GM23338 (cell line): ENCODE measurements around the gene ST3GAL4. TPM values are rescaled to one million over a fixed set of nuclear protein-coding genes. Genes with fewer than 3 reads are reported as not detected.
"Not testable (repeated sequence)": the region's sequence is repeated elsewhere in the genome, so short reads cannot be mapped to it uniquely, and the experiment has no call there.

Experiments used
- ATAC-seq: fragments of 200-7000 bp; cut with Tn5 transposase; 3 replicates; pipeline ENCODE4 v1.9.1; 2020
- DNase-seq: peaks from one replicate; pipeline ENCODE4 v3.0.0-alpha.2; 2015; ENCODE audit warnings: low spot score
- H2AFZ ChIP-seq: fragments of 200-600 bp; sonication (generic); 2 replicates; pipeline ENCODE4 v1.8.0; 2016; ENCODE audit warnings: antibody characterized with exemption, mild to moderate bottlenecking, moderate library complexity
- H3F3A ChIP-seq: fragments of 200-600 bp; sonication (generic); replicated peaks from 2 replicates; pipeline ENCODE4 v1.8.0; 2017; ENCODE audit warnings: antibody characterized with exemption, mixed run types, low read depth
- H3K27ac ChIP-seq: fragments of 200-600 bp; sonication (generic); 2 replicates; pipeline ENCODE4 v1.6.1; 2016; ENCODE audit warnings: low read depth
- H3K27me3 ChIP-seq: fragments of 200-600 bp; sonication (generic); 2 replicates; pipeline ENCODE4 v1.8.0; 2016; ENCODE audit warnings: mild to moderate bottlenecking, mixed run types, moderate library complexity; ENCODE audit not compliant: insufficient read depth
- H3K36me3 ChIP-seq: fragments of 200-600 bp; sonication (generic); 2 replicates; pipeline ENCODE4 v1.8.0; 2016; ENCODE audit warnings: mild to moderate bottlenecking; ENCODE audit not compliant: insufficient read depth
- H3K4me1 ChIP-seq: fragments of 200-600 bp; sonication (generic); 2 replicates; pipeline ENCODE4 v1.8.0; 2016; ENCODE audit warnings: mild to moderate bottlenecking, moderate library complexity; ENCODE audit not compliant: insufficient read depth
- H3K4me2 ChIP-seq: fragments of 200-600 bp; sonication (generic); 2 replicates; pipeline ENCODE4 v1.7.1; 2017; ENCODE audit warnings: mixed run types
- H3K4me3 ChIP-seq: fragments of 200-600 bp; sonication (generic); 2 replicates; pipeline ENCODE4 v1.6.1; 2016; ENCODE audit warnings: mixed run types
- H3K79me2 ChIP-seq: fragments of 200-600 bp; sonication (generic); replicated peaks from 2 replicates; pipeline ENCODE4 v1.8.0; 2017; ENCODE audit warnings: mild to moderate bottlenecking; ENCODE audit not compliant: insufficient read depth
- H3K9me2 ChIP-seq: fragments of 200-600 bp; sonication (generic); 2 replicates; pipeline ENCODE4 v1.8.0; 2017; ENCODE audit not compliant: insufficient read depth
- H4K20me1 ChIP-seq: fragments of 200-600 bp; sonication (generic); replicated peaks from 2 replicates; pipeline ENCODE4 v1.8.0; 2017; ENCODE audit warnings: mild to moderate bottlenecking; ENCODE audit not compliant: insufficient read depth
- H3K27ac Mint-ChIP-seq: 2 replicates; pipeline ENCODE4 v1.8.0; 2020; ENCODE audit warnings: inconsistent platforms, mild to moderate bottlenecking, moderate library complexity, mixed read lengths
- H3K27me3 Mint-ChIP-seq: 3 replicates; pipeline ENCODE4 v1.8.0; 2022; ENCODE audit warnings: low read depth, mild to moderate bottlenecking, moderate library complexity, mixed read lengths, inconsistent platforms; ENCODE audit not compliant: insufficient read depth, poor library complexity
- H3K36me3 Mint-ChIP-seq: 3 replicates; pipeline ENCODE4 v1.8.0; 2021; ENCODE audit warnings: low read depth, mild to moderate bottlenecking, inconsistent platforms, moderate library complexity, mixed read lengths
- H3K4me1 Mint-ChIP-seq: 3 replicates; pipeline ENCODE4 v1.8.0; 2020; ENCODE audit warnings: mild to moderate bottlenecking, inconsistent platforms, mixed read lengths
- H3K4me3 Mint-ChIP-seq: 3 replicates; pipeline ENCODE4 v1.8.0; 2021; ENCODE audit warnings: moderate library complexity, mild to moderate bottlenecking, inconsistent platforms, mixed read lengths
- H3K9me3 Mint-ChIP-seq: 3 replicates; pipeline ENCODE4 v1.8.0; 2020; ENCODE audit warnings: moderate library complexity, mild to moderate bottlenecking, inconsistent platforms, mixed read lengths
- CREB1 ChIP-seq: fragments of 250-450 bp; sonication (Bioruptor Pico); IDR thresholded peaks from 2 replicates; pipeline ENCODE4 v1.5.0; 2020; ENCODE audit warnings: low read depth, mild to moderate bottlenecking, moderate library complexity
- EZH2phosphoT487 ChIP-seq: fragments of 200-600 bp; sonication (generic); IDR thresholded peaks from one replicate; pipeline ENCODE4 v1.8.1; 2018; ENCODE audit warnings: antibody characterized with exemption; ENCODE audit not compliant: unreplicated experiment
- NANOG ChIP-seq: IDR thresholded peaks from 2 replicates; pipeline ENCODE4 v1.6.1; 2016; ENCODE audit warnings: antibody characterized with exemption, borderline replicate concordance
- POLR2AphosphoS5 ChIP-seq: IDR thresholded peaks from 2 replicates; pipeline ENCODE4 v1.6.1; 2016; ENCODE audit warnings: antibody characterized with exemption, low read depth
- STAT1 ChIP-seq: IDR thresholded peaks from one replicate; pipeline ENCODE4 v1.6.1; 2016; ENCODE audit warnings: antibody characterized with exemption; ENCODE audit not compliant: unreplicated experiment
- ZNF331 ChIP-seq: fragments of 250-450 bp; sonication (Bioruptor Pico); IDR thresholded peaks from 2 replicates; pipeline ENCODE4 v1.5.0; 2020; ENCODE audit warnings: low read depth, mild to moderate bottlenecking, moderate library complexity
- polyA plus RNA-seq: library from polyadenylated mRNA; unstranded; fragments of >200 nt; fragmentation: Nextera tagmentation; extraction: Ambion mirVana; gene quantifications from 2 replicates; pipeline ENCODE4 v1.2.1, GENCODE V29; 2016
- total RNA-seq: library from RNA; depleted of rRNA; stranded (reverse); fragments of >200 nt; shearing (Covaris generic); gene quantifications from 2 replicates; pipeline ENCODE4 v1.2.3, GENCODE V29; 2014
- TF ChIP-seq, protein P1 (sequence below): fragments of 250-450 bp; sonication (Bioruptor Pico); IDR thresholded peaks from 2 replicates; pipeline ENCODE4 v1.5.0; 2020; ENCODE audit warnings: mild to moderate bottlenecking, moderate library complexity
- TF ChIP-seq, protein P2 (sequence below), 2 experiments: fragments of 200-600 bp in 1 of 2; sonication (generic) in 1 of 2; conservative IDR thresholded peaks; 2 replicates each; pipeline versions ENCODE4 v1.5.1 to v1.6.1; 2016 to 2017; ENCODE audit warnings: antibody characterized with exemption in 2 of 2, low read depth in 2 of 2, mild to moderate bottlenecking in 2 of 2, moderate library complexity in 1 of 2

The ST3GAL4 gene
- total and polyA plus RNA-seq, 2 experiments from 2014 or later, result 10.1 to 28.0 TPM

DNA sequence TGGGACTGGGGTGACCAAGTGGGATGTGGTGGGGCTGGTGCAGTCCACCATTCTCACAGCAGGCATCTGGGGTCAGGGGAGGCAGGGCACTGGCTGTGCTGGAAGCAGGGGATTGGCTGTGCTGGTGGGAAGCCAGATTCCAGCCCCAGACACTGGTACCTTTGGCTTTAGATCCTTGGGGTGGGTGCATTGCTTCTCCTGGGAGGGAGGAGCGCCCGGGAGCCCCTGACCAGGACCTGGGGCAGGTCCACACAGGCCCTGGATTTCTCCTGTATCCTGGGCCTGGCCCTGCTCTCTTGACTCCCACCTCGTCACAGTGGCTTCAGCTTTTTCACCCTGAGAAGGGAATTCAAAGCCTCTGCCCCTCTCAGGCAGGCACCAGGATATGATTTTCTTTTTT is 38.5 kb downstream of the ST3GAL4 start:
- Histone ChIP-seq H4K20me1 (0 out of 2 replicates have a peak, but pooled peaks cover 5% of the 10 kb centered on the region), H3K4me1 (peaks cover 6% of the 10 kb centered on the region; the same call in 1 of the 2 replicates), H3K9me2 (no peaks in the 10 kb centered on the region), H3K4me2 (no peak overlapping the region), H3K79me2 (peaks cover 27% of the 10 kb centered on the region), H3K27ac (no peak overlapping the region), H3K36me3 (no peaks in the 10 kb centered on the region), H3K4me3 (no peak overlapping the region), H2AFZ (no peak overlapping the region), H3F3A (no peaks in the 10 kb centered on the region), H3K27me3 (no peaks in the 10 kb centered on the region)
- Mint-ChIP-seq H3K36me3 (no peaks in the 10 kb centered on the region), H3K27ac (no peak overlapping the region), H3K9me3 (no peaks in the 10 kb centered on the region; the same call in 2 of the 3 replicates), H3K4me1 (peaks cover 21% of the 10 kb centered on the region), H3K4me3 (no peak overlapping the region), H3K27me3 (peaks cover 7% of the 10 kb centered on the region)
- DNase-seq, result no peak
- no peak; the same call in 2 of the 3 replicates for ATAC-seq
- no peak for TF ChIP-seq EZH2phosphoT487
- TF ChIP-seq STAT1, result no peak
- no peak for TF ChIP-seq NANOG
- no peak for TF ChIP-seq POLR2AphosphoS5
- TF ChIP-seq, protein P1, sequence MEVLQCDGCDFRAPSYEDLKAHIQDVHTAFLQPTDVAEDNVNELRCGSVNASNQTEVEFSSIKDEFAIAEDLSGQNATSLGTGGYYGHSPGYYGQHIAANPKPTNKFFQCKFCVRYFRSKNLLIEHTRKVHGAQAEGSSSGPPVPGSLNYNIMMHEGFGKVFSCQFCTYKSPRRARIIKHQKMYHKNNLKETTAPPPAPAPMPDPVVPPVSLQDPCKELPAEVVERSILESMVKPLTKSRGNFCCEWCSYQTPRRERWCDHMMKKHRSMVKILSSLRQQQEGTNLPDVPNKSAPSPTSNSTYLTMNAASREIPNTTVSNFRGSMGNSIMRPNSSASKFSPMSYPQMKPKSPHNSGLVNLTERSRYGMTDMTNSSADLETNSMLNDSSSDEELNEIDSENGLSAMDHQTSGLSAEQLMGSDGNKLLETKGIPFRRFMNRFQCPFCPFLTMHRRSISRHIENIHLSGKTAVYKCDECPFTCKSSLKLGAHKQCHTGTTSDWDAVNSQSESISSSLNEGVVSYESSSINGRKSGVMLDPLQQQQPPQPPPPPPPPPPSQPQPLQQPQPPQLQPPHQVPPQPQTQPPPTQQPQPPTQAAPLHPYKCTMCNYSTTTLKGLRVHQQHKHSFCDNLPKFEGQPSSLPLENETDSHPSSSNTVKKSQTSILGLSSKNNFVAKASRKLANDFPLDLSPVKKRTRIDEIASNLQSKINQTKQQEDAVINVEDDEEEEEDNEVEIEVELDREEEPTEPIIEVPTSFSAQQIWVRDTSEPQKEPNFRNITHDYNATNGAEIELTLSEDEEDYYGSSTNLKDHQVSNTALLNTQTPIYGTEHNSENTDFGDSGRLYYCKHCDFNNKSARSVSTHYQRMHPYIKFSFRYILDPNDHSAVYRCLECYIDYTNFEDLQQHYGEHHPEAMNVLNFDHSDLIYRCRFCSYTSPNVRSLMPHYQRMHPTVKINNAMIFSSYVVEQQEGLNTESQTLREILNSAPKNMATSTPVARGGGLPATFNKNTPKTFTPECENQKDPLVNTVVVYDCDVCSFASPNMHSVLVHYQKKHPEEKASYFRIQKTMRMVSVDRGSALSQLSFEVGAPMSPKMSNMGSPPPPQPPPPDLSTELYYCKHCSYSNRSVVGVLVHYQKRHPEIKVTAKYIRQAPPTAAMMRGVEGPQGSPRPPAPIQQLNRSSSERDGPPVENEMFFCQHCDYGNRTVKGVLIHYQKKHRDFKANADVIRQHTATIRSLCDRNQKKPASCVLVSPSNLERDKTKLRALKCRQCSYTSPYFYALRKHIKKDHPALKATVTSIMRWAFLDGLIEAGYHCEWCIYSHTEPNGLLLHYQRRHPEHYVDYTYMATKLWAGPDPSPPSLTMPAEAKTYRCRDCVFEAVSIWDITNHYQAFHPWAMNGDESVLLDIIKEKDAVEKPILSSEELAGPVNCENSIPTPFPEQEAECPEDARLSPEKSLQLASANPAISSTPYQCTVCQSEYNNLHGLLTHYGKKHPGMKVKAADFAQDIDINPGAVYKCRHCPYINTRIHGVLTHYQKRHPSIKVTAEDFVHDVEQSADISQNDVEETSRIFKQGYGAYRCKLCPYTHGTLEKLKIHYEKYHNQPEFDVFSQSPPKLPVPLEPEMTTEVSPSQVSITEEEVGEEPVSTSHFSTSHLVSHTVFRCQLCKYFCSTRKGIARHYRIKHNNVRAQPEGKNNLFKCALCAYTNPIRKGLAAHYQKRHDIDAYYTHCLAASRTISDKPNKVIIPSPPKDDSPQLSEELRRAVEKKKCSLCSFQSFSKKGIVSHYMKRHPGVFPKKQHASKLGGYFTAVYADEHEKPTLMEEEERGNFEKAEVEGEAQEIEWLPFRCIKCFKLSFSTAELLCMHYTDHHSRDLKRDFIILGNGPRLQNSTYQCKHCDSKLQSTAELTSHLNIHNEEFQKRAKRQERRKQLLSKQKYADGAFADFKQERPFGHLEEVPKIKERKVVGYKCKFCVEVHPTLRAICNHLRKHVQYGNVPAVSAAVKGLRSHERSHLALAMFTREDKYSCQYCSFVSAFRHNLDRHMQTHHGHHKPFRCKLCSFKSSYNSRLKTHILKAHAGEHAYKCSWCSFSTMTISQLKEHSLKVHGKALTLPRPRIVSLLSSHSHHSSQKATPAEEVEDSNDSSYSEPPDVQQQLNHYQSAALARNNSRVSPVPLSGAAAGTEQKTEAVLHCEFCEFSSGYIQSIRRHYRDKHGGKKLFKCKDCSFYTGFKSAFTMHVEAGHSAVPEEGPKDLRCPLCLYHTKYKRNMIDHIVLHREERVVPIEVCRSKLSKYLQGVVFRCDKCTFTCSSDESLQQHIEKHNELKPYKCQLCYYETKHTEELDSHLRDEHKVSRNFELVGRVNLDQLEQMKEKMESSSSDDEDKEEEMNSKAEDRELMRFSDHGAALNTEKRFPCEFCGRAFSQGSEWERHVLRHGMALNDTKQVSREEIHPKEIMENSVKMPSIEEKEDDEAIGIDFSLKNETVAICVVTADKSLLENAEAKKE (CRISPR knock-in tag), result no peak
- no peak for TF ChIP-seq ZNF331 (CRISPR knock-in tag)
- TF ChIP-seq, protein P2, sequence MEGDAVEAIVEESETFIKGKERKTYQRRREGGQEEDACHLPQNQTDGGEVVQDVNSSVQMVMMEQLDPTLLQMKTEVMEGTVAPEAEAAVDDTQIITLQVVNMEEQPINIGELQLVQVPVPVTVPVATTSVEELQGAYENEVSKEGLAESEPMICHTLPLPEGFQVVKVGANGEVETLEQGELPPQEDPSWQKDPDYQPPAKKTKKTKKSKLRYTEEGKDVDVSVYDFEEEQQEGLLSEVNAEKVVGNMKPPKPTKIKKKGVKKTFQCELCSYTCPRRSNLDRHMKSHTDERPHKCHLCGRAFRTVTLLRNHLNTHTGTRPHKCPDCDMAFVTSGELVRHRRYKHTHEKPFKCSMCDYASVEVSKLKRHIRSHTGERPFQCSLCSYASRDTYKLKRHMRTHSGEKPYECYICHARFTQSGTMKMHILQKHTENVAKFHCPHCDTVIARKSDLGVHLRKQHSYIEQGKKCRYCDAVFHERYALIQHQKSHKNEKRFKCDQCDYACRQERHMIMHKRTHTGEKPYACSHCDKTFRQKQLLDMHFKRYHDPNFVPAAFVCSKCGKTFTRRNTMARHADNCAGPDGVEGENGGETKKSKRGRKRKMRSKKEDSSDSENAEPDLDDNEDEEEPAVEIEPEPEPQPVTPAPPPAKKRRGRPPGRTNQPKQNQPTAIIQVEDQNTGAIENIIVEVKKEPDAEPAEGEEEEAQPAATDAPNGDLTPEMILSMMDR (conservative IDR thresholded peaks at IDR 0.05; ENCODE audit: low read depth in 2 of 2), result no peak
- no peak for TF ChIP-seq CREB1

DNA sequence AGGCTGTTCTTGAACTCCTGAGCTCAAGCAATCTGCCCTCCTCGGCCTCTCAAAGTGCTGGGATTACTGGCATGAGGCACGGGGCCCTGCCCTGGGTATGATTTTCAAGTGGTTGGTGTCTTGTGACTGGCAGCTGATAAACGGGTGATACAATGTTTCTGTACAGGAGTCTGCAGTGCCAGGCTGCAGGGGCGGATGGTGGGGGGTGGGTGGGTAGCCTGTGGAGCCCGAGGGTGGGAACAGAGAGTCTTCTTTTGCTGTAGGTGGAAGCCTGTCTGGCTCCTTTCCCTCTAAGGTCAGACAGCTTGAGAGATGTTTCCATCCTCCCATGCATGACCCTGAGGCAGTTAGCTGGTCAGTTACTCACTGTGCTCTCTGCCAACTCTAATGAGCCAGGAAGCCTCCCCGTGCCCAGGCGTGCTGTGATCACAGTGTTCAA is 39.2 kb downstream of the ST3GAL4 start:
- not testable (repeated sequence) for H3K27ac Mint-ChIP-seq, ATAC-seq, H3K36me3 Mint-ChIP-seq, H3K4me3 ChIP-seq, H2AFZ ChIP-seq, H3K27ac ChIP-seq, H3F3A ChIP-seq, H3K27me3 ChIP-seq, H4K20me1 ChIP-seq, H3K4me3 Mint-ChIP-seq, H3K27me3 Mint-ChIP-seq, H3K36me3 ChIP-seq, H3K9me2 ChIP-seq, DNase-seq, H3K4me1 ChIP-seq, H3K9me3 Mint-ChIP-seq, H3K4me2 ChIP-seq
- H3K4me1 Mint-ChIP-seq, result peaks cover 21% of the 10 kb centered on the region
- H3K79me2 ChIP-seq, result peaks cover 27% of the 10 kb centered on the region

DNA sequence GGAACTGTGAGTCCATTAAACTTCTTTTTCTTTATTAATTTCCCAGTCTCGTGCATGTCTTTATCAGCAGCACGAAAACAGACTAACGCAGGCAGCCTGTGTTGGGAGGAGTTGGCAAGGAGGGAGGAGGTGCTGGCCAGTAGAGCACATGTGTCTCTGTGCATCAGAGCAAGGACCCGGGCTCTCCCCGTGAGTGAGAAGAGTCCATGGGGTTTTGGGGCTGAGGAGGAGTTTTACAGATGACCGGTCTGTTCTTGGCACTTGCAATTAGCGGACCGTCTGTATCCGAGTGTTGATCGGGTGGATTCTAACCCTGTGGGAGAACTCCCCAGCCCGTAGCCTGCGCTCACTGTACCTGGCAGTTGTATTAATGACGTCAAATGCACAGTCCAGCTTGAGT is 40.3 kb downstream of the ST3GAL4 start:
- H3K27me3 Mint-ChIP-seq, H3F3A ChIP-seq, H3K27ac Mint-ChIP-seq, H3K9me3 Mint-ChIP-seq, ATAC-seq, H4K20me1 ChIP-seq, H3K4me1 ChIP-seq, H3K9me2 ChIP-seq, H3K4me3 Mint-ChIP-seq, H3K27me3 ChIP-seq, H3K4me2 ChIP-seq, H3K27ac ChIP-seq, H3K36me3 ChIP-seq, H3K36me3 Mint-ChIP-seq, DNase-seq, H3K4me3 ChIP-seq, H2AFZ ChIP-seq: not testable (repeated sequence)
- peaks cover 25% of the 10 kb centered on the region for H3K79me2 ChIP-seq
- peaks cover 22% of the 10 kb centered on the region for H3K4me1 Mint-ChIP-seq
